ENCODE measurements around the gene WWC1.
A peak's percentile ranks its signal among the peaks of the same experiment; 100 is the strongest.

Gene WWC1

DNA sequence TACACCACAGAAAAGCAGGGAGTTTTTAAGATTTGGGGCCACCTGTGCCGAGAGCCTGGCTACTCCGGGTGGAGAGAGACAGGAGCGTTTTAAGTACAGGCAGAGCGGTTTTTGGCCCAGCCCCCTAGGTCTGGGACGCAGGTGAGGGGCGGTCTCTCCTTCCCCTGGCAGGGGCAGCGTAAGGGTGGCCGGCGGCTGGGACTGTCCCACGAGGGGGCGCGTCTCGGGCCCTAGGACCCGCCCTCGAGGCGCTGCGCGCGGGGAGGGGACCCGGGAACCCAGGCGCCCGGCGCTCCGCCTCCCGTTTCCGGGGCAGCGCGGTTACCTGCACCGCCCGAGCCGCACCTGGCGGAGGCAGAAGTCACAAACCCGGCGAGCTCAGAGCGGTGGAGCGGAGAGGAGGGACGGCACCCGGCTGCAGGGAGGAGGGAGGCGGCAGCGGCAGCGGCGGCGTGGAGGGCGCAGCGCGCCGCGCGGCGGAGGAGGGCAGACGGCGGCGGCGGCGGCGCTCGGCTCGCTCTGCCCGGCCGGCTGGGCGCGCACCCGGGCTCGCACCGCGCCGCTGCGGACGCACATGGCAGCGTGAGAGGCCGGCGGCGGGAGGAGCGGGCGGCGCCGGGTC is at the start of gene WWC1:
Gene WWC1, plus strand, starts transcription at position 304 of the 622 bp plus-strand sequence. CDS start 508 bp downstream, outside the sequence.
- in situ Hi-C loops (cut with HindIII; ENCODE audit: low sequenced_read_pairs): no loop called here
- no peak for DNase-seq (ENCODE audit: low read depth, low spot score)
- peak within 1 kb of the TSS; percentile 49 for H3K4me3 ChIP-seq (ENCODE audit: low read depth, low read length)
- TF ChIP-seq, protein P1, sequence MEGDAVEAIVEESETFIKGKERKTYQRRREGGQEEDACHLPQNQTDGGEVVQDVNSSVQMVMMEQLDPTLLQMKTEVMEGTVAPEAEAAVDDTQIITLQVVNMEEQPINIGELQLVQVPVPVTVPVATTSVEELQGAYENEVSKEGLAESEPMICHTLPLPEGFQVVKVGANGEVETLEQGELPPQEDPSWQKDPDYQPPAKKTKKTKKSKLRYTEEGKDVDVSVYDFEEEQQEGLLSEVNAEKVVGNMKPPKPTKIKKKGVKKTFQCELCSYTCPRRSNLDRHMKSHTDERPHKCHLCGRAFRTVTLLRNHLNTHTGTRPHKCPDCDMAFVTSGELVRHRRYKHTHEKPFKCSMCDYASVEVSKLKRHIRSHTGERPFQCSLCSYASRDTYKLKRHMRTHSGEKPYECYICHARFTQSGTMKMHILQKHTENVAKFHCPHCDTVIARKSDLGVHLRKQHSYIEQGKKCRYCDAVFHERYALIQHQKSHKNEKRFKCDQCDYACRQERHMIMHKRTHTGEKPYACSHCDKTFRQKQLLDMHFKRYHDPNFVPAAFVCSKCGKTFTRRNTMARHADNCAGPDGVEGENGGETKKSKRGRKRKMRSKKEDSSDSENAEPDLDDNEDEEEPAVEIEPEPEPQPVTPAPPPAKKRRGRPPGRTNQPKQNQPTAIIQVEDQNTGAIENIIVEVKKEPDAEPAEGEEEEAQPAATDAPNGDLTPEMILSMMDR (IDR thresholded peaks at IDR 0.05; ENCODE audit: low read depth, low read length): peak; percentile 27

DNA sequence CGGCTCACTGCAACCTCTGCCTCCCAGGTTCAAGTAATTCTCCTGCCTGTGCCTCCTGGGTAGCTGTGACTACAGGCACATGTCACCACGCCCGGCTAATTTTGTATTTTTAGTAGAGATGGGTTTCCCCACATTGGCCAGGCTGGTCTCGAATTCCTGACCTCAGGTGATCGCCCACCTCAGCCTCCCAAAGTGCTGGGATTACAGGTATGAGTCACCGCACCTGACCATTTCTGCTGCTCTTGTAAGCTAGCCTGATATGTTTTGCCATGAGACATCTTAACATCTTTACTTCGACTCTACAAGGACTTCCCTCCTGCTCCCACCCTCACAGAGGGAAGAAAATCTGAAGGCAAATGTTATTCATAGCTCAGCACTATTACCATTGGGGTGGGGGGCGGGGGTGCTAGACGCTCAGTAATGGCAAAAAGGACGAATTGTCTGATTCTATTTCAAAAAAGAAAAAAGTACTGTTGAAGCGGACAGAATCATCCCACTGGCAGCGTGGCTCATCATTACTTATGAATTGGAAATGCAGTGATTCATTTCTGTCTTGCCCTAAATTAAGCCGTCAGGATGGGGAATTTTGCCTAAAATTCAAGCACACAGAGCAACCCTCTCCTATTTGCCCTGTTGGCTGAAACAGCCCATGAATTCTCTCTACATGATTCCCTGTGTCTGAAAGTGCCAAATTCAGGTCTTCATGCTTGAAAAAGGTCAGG is 46.4 kb upstream of the WWC1 start:
- DNase-seq (ENCODE audit: low read depth, low spot score): no peak
- TF ChIP-seq, protein P1 (IDR thresholded peaks at IDR 0.05; ENCODE audit: low read depth, low read length): no peak
- in situ Hi-C loops (cut with HindIII; ENCODE audit: low sequenced_read_pairs): no loop called here
- no peak overlapping the region for H3K4me3 ChIP-seq (ENCODE audit: low read depth, low read length)

- in situ Hi-C loops (cut with HindIII; ENCODE audit: low sequenced_read_pairs): no loop called here
- H3K4me3 ChIP-seq (ENCODE audit: low read depth, low read length): no peak overlapping the region
- TF ChIP-seq, protein P1 (IDR thresholded peaks at IDR 0.05; ENCODE audit: low read depth, low read length): no peak
- DNase-seq (ENCODE audit: low read depth, low spot score): no peak
Measured at GRCh38 chr5:168249923-168250322, 41.5 kb upstream of the WWC1 start.

- TF ChIP-seq, protein P1 (IDR thresholded peaks at IDR 0.05; ENCODE audit: low read depth, low read length): no peak
- no peak for DNase-seq (ENCODE audit: low read depth, low spot score)
- H3K4me3 ChIP-seq (ENCODE audit: low read depth, low read length): no peak overlapping the region
- in situ Hi-C loops (cut with HindIII; ENCODE audit: low sequenced_read_pairs): no loop called here
Measured at GRCh38 chr5:168251259-168251658, 40.2 kb upstream of the WWC1 start.

- in situ Hi-C loops (cut with HindIII; ENCODE audit: low sequenced_read_pairs): no loop called here
- DNase-seq (ENCODE audit: low read depth, low spot score): no peak
- H3K4me3 ChIP-seq (ENCODE audit: low read depth, low read length): no peak overlapping the region
- TF ChIP-seq, protein P1 (IDR thresholded peaks at IDR 0.05; ENCODE audit: low read depth, low read length): no peak
Measured at GRCh38 chr5:168254013-168254693, 37.3 kb upstream of the WWC1 start.

DNA sequence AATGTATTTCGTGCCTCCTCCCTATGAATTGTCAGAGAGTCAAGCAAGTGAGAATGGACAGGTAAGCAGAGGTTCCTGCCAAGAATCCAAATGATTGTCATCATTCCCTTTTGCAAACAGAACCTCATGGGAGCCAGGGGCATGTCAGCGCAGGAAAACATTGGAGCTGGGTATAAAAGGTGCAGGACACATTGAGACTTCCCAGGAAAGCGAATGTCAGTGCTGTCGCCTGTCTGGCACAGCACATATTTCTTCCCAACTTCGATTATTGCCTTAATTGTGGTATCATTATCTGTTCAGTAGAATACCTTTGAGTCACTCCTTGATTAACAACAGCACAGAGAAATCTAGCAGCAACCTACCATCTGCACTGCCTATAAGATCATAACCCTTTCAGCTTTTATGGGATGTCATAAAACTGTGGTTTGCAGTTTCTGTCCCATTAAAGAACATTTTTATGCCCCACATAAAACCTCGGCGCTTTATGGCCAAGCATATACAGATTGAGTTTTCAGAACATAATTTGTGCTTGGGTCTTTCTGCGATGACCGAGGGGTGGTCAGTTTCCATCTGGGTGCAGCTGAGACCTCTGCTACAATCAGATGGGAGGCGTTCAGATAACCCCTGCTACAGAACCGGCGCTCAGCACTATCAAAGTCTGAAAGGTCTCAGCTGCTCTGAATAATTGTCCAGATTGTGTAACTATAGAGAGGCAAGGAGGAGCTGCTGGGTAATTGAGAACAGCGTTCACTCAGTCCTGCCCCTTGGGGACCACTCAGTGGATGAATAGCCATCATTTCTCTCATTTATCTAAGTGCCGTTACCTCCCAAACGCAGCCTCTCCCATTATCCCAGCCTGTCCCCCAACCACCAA is 30.9 kb upstream of the WWC1 start:
- DNase-seq (ENCODE audit: low read depth, low spot score): no peak
- no peak overlapping the region for H3K4me3 ChIP-seq (ENCODE audit: low read depth, low read length)
- in situ Hi-C loops (cut with HindIII; ENCODE audit: low sequenced_read_pairs): no loop called here
- TF ChIP-seq, protein P1 (IDR thresholded peaks at IDR 0.05; ENCODE audit: low read depth, low read length): no peak

Data from astrocyte of the spinal cord (primary cell).